SK-N-SH (cell line): ENCODE measurements around the gene PLCXD1. TPM values are rescaled to one million over a fixed set of nuclear protein-coding genes. Genes with fewer than 3 reads are reported as not detected.

Source experiments
- CTCF ChIA-PET: fragments of 300-600, 350-600 bp; formaldehyde crosslinking; extraction: SDS; loops from one replicate; lab custom pipeline; 2021; lab: Yijun Ruan, JAX
- POLR2A ChIA-PET: fragments of 350-600 bp; sonication (Branson Sonifier 250); formaldehyde crosslinking; extraction: SDS; loops from one replicate; lab custom pipeline; 2020; ENCODE audit warnings: antibody characterized with exemption, inconsistent platforms; lab: Yijun Ruan, JAX
- DNase-seq: peaks from one replicate; pipeline ENCODE4 v3.0.0; 2012
- H2AFZ ChIP-seq: fragments of 200-600 bp; sonication (generic); 2 replicates; pipeline ENCODE4 v1.8.1; 2016; ENCODE audit warnings: antibody characterized with exemption, mild to moderate bottlenecking, low read depth
- H3F3A ChIP-seq: fragments of 200-600 bp; sonication (generic); replicated peaks from 2 replicates; pipeline ENCODE3; 2016; ENCODE audit warnings: antibody characterized with exemption, mild to moderate bottlenecking; ENCODE audit not compliant: insufficient read depth
- H3K27ac ChIP-seq, 2 experiments: fragments of 200-500 bp in 1 of 2; fragments of 200-600 bp in 1 of 2; sonication (Bioruptor generic) in 1 of 2; sonication (generic), shearing (Covaris generic) in 1 of 2; 2 replicates each; pipeline versions ENCODE4 v1.5.1 to v1.6.1; 2014 to 2016; ENCODE audit warnings: low read depth in 2 of 2, inconsistent platforms in 1 of 2, low read length in 1 of 2, mild to moderate bottlenecking in 1 of 2, mixed read lengths in 1 of 2
- H3K27me3 ChIP-seq: fragments of 200-600 bp; sonication (generic), shearing (Covaris generic); 2 replicates; pipeline ENCODE4 v1.6.1; 2016; ENCODE audit warnings: mixed run types; ENCODE audit not compliant: insufficient read depth
- H3K36me3 ChIP-seq, 2 experiments: fragments of 200-500 bp in 1 of 2; fragments of 200-600 bp in 1 of 2; sonication (Bioruptor generic) in 1 of 2; sonication (generic) in 1 of 2; replicated peaks in 1 of 2; 2 replicates each; pipeline versions ENCODE3 to v1.5.1; 2014 to 2016; ENCODE audit warnings: low read length in 1 of 2, mild to moderate bottlenecking in 1 of 2; ENCODE audit not compliant: insufficient read depth in 2 of 2, control insufficient read depth in 1 of 2
- H3K4me1 ChIP-seq, 2 experiments: fragments of 200-500 bp in 1 of 2; fragments of 200-600 bp in 1 of 2; sonication (Bioruptor generic) in 1 of 2; sonication (generic), shearing (Covaris generic) in 1 of 2; 2 replicates each; pipeline versions ENCODE4 v1.5.1 to v1.6.1; 2014 to 2016; ENCODE audit warnings: low read depth in 1 of 2, low read length in 1 of 2, mixed run types in 1 of 2; ENCODE audit not compliant: insufficient read depth in 2 of 2, control insufficient read depth in 1 of 2
- H3K4me2 ChIP-seq: fragments of 200-600 bp; sonication (generic), shearing (Covaris generic); 2 replicates; pipeline ENCODE4 v1.6.1; 2017; ENCODE audit warnings: mixed run types
- H3K4me3 ChIP-seq, 2 experiments: fragments of 200-500 bp in 1 of 2; fragments of 200-600 bp in 1 of 2; sonication (Bioruptor generic) in 1 of 2; sonication (generic), shearing (Covaris generic) in 1 of 2; 2 replicates each; pipeline versions ENCODE4 v1.5.1 to v1.8.1; 2014 to 2016; ENCODE audit warnings: low read depth in 2 of 2, inconsistent platforms in 1 of 2, low read length in 1 of 2, mild to moderate bottlenecking in 1 of 2, mixed read lengths in 1 of 2, moderate library complexity in 1 of 2
- H3K79me2 ChIP-seq: fragments of 200-600 bp; sonication (generic); 2 replicates; pipeline ENCODE4 v1.8.1; 2017; ENCODE audit warnings: mild to moderate bottlenecking; ENCODE audit not compliant: insufficient read depth
- H3K9ac ChIP-seq: fragments of 200-600 bp; sonication (generic); 2 replicates; pipeline ENCODE4 v1.6.1; 2017; ENCODE audit warnings: mixed run types
- H3K9me2 ChIP-seq: fragments of 200-600 bp; sonication (generic); 2 replicates; pipeline ENCODE4 v1.6.1; 2017; ENCODE audit warnings: mixed run types
- H3K9me3 ChIP-seq: fragments of 200-600 bp; sonication (generic); 2 replicates; pipeline ENCODE4 v1.6.1; 2017; ENCODE audit warnings: mixed run types, mild to moderate bottlenecking, moderate library complexity
- H4K20me1 ChIP-seq: fragments of 200-600 bp; sonication (generic); 2 replicates; pipeline ENCODE4 v1.6.1; 2017; ENCODE audit warnings: mild to moderate bottlenecking, mixed run types; ENCODE audit not compliant: insufficient read depth
- CHD2 ChIP-seq: fragments of 150-350 bp; IDR thresholded peaks from 2 replicates; pipeline ENCODE4 v1.6.1; 2018; ENCODE audit warnings: low read length; ENCODE audit not compliant: partially characterized antibody
- ELF1 ChIP-seq: IDR thresholded peaks from 2 replicates; pipeline ENCODE4 v1.4.0; 2012
- EP300 ChIP-seq, 2 experiments: IDR thresholded peaks; 2 replicates each; pipeline versions ENCODE4 v1.4.0 to v1.6.1; 2012; ENCODE audit warnings: borderline replicate concordance in 1 of 2, low read depth in 1 of 2, low read length in 1 of 2
- GABPA ChIP-seq: IDR thresholded peaks from 2 replicates; pipeline ENCODE4 v1.4.0; 2012; ENCODE audit warnings: low read depth, mild to moderate bottlenecking
- GATA2 ChIP-seq: sonication (generic); formaldehyde crosslinking; IDR thresholded peaks from 2 replicates; pipeline ENCODE4 v1.5.0; 2020; ENCODE audit warnings: mild to moderate bottlenecking, missing genetic modification reagents
- IRF3 ChIP-seq: fragments of 150-350 bp; IDR thresholded peaks from 2 replicates; pipeline ENCODE4 v1.6.1; 2016; ENCODE audit warnings: mild to moderate bottlenecking, low read depth, low read length
- RAD21 ChIP-seq: IDR thresholded peaks from 2 replicates; pipeline ENCODE4 v1.6.1; 2012; ENCODE audit warnings: mild to moderate bottlenecking, low read length
- RXRA ChIP-seq: IDR thresholded peaks from 2 replicates; pipeline ENCODE4 v1.4.0; 2012; ENCODE audit warnings: low read depth, mild to moderate bottlenecking, borderline replicate concordance
- SIN3A ChIP-seq: IDR thresholded peaks from 2 replicates; pipeline ENCODE4 v1.6.1; 2012; ENCODE audit warnings: low read depth, mild to moderate bottlenecking, low read length, moderate library complexity, borderline replicate concordance
- TAF1 ChIP-seq: IDR thresholded peaks from 2 replicates; pipeline ENCODE4 v1.6.1; 2012; ENCODE audit warnings: low read depth, mild to moderate bottlenecking, low read length, moderate library complexity, borderline replicate concordance
- TCF12 ChIP-seq: IDR thresholded peaks from 2 replicates; pipeline ENCODE4 v1.4.0; 2012
- USF1 ChIP-seq: IDR thresholded peaks from 2 replicates; pipeline ENCODE4 v1.4.0; 2012; ENCODE audit warnings: low read depth, borderline replicate concordance
- ZBTB33 ChIP-seq: IDR thresholded peaks from 2 replicates; pipeline ENCODE4 v1.4.0; 2012; ENCODE audit warnings: low read depth, borderline replicate concordance
- WGBS: methylation state at CpG from one replicate; pipeline ENCODE4 v1.1.6; 2017; ENCODE audit warnings: low lambda C conversion rate; 5-methylcytosine and 5-hydroxymethylcytosine counted together
- polyA plus RNA-seq, 3 experiments: library from polyadenylated mRNA; depleted of rRNA; stranded (reverse); fragments of >200 nt; gene quantifications; 2 replicates each; pipeline ENCODE4 v1.2.3, GENCODE V29; 2012

The PLCXD1 gene
- polyA plus RNA-seq, 1 of the 3 experiments (the other 2 are of a cell fraction), result 14.8 TPM

GRCh38 chrX:351736-352135 lies 70.6 kb downstream of the PLCXD1 start:
- Histone ChIP-seq H3K4me3 (no peak overlapping the region), H3K9ac (no peak overlapping the region), H3K36me3 (peaks cover 0 to 2% of the 10 kb centered on the region in 2 experiments), H3K4me1 (no peaks in the 10 kb centered on the region; a peak in 1 of 4 replicates), H3K4me2 (no peak overlapping the region), H3K9me3 (no peaks in the 10 kb centered on the region), H3K9me2 (no peaks in the 10 kb centered on the region), H3F3A (no peaks in the 10 kb centered on the region), H4K20me1 (no peaks in the 10 kb centered on the region), H3K27ac (no peak overlapping the region), H2AFZ (no peak overlapping the region), H3K79me2 (peaks cover 5% of the 10 kb centered on the region; the same call in 1 of the 2 replicates), H3K27me3 (no peaks in the 10 kb centered on the region)
- WGBS, result 90% methylated on average over 10 of the region's 10 CpGs
- no peak for DNase-seq
- TF ChIP-seq RXRA (no peak), GATA2 (CRISPR knock-in tag) (no peak), ZBTB33 (no peak), TAF1 (no peak), RAD21 (no peak), USF1 (no peak), SIN3A (no peak), IRF3 (no peak), GABPA (no peak)
- POLR2A ChIA-PET, result no interaction called here
- CTCF ChIA-PET, result no interaction called here

DNA sequence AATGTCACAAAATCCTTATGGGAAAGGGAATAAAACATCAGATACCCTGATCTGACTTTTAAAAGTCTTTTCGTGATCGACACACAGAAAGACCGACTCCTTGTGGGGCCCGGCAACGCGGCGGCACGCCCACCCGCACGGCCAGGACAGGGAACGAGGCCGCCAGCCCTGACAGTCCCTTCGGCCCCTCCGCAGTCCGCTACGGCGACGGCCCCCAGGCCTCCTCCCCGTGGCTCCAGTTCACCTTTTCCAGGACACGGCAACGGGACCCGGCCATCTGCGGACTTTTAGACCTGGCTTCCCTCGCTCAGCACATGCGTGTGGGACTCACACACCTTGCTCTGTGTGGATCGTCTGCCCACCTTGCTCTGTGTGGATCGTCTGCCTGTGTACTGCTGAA lies 71.0 kb downstream of the PLCXD1 start:
- no peak overlapping the region for H3K4me2 ChIP-seq
- H3K9me2 ChIP-seq, result no peaks in the 10 kb centered on the region
- H3K9ac ChIP-seq, result no peak overlapping the region
- 94% methylated on average over 27 of the region's 27 CpGs for WGBS
- H3K9me3 ChIP-seq, result no peaks in the 10 kb centered on the region
- H3K79me2 ChIP-seq, result peaks cover 5% of the 10 kb centered on the region; the same call in 1 of the 2 replicates
- ChIA-PET POLR2A (no interaction called here), CTCF (no interaction called here)
- no peaks in the 10 kb centered on the region for H3F3A ChIP-seq
- H3K4me1 ChIP-seq, result no peaks in the 10 kb centered on the region; a peak in 2 of 4 replicates
- H4K20me1 ChIP-seq, result no peaks in the 10 kb centered on the region
- H3K4me3 ChIP-seq, result no peak overlapping the region
- no peak overlapping the region for H2AFZ ChIP-seq
- TF ChIP-seq TCF12 (no peak), SIN3A (no peak), ELF1 (no peak), EP300 (IDR thresholded peaks at IDR 0.05; ENCODE audit: borderline replicate concordance in 1 of 2, low read depth in 1 of 2, low read length in 1 of 2) (no peak), CHD2 (no peak)
- no peak for DNase-seq
- no peak overlapping the region for H3K27ac ChIP-seq
- peaks cover 0 to 2% of the 10 kb centered on the region in 2 experiments for H3K36me3 ChIP-seq
- H3K27me3 ChIP-seq, result no peaks in the 10 kb centered on the region
